GM10847 (cell line): ENCODE results near the gene FCHO1.

ENCODE experiments used
- POLR2A ChIP-seq: IDR thresholded peaks from 2 replicates; pipeline ENCODE4 v1.6.1; 2011; ENCODE audit not compliant: insufficient read length; ENCODE audit errors: extremely low read depth

The FCHO1 gene

GRCh38 chr19:17752865-17753639, 1.8 kb downstream of the FCHO1 start:
- TF ChIP-seq POLR2A, result no peak

- no peak for TF ChIP-seq POLR2A
Observed at GRCh38 chr19:17753976-17754375, 2.7 kb downstream of the FCHO1 start.

GRCh38 chr19:17754634-17755442, 3.6 kb downstream of the FCHO1 start:
- no peak for TF ChIP-seq POLR2A

GRCh38 chr19:17755443-17755890, 4.2 kb downstream of the FCHO1 start:
- TF ChIP-seq POLR2A, result no peak

GRCh38 chr19:17755977-17756670, 4.8 kb downstream of the FCHO1 start:
- TF ChIP-seq POLR2A, result no peak

GRCh38 chr19:17757125-17757524, 5.8 kb downstream of the FCHO1 start:
- TF ChIP-seq POLR2A, result no peak

GRCh38 chr19:17758515-17758914, 7.2 kb downstream of the FCHO1 start:
- no peak for TF ChIP-seq POLR2A

- TF ChIP-seq POLR2A, result no peak
Observed at GRCh38 chr19:17761148-17761547, 9.9 kb downstream of the FCHO1 start.

GRCh38 chr19:17762505-17763229, 11.4 kb downstream of the FCHO1 start:
- TF ChIP-seq POLR2A, result no peak

- TF ChIP-seq POLR2A, result no peak
Observed at GRCh38 chr19:17764348-17764747, 13.1 kb downstream of the FCHO1 start.

GRCh38 chr19:17765069-17765618, 13.9 kb downstream of the FCHO1 start:
- TF ChIP-seq POLR2A, result no peak

GRCh38 chr19:17766543-17767131, 15.4 kb downstream of the FCHO1 start:
- no peak for TF ChIP-seq POLR2A

- TF ChIP-seq POLR2A, result no peak
Observed at GRCh38 chr19:17767559-17767958, 16.3 kb downstream of the FCHO1 start.

- TF ChIP-seq POLR2A, result no peak
Observed at GRCh38 chr19:17770613-17771012, 19.3 kb downstream of the FCHO1 start.

GRCh38 chr19:17772172-17772571, 20.9 kb downstream of the FCHO1 start:
- no peak for TF ChIP-seq POLR2A
